PC-3 (cell line): ENCODE measurements around the gene CHL1. TPM values are rescaled to one million over a fixed set of nuclear protein-coding genes. Genes with fewer than 3 reads are reported as not detected.

Source experiments
- ATAC-seq: fragments of 200-7000 bp; cut with Tn5 transposase; 2 replicates; pipeline ENCODE4 v1.9.1; 2020; ENCODE audit warnings: mild to moderate bottlenecking, moderate library complexity
- BruUV-seq: library from RNA; stranded (reverse); fragments of 400-500 nt; replicated peaks from 2 replicates; lab custom pipeline; 2021; lab: Mats Ljungman, UMichigan
- CTCF ChIA-PET: fragments of 300-600 bp; sonication (Branson Sonifier 250); formaldehyde crosslinking; loops from one replicate; lab custom pipeline; 2022; ENCODE audit warnings: antibody characterized with exemption; lab: Charles Lee
- POLR2A ChIA-PET: fragments of 300-600 bp; sonication (Branson Sonifier 250); formaldehyde crosslinking; loops from one replicate; lab custom pipeline; 2022; ENCODE audit warnings: antibody characterized with exemption; ENCODE audit not compliant: unreplicated experiment; lab: Charles Lee
- DNase-seq: peaks from one replicate; pipeline ENCODE4 v3.0.0-alpha.2; 2015
- H2AFZ ChIP-seq: fragments of 300-600 bp; sonication (generic); 2 replicates; pipeline ENCODE4 v1.6.0; 2016; ENCODE audit warnings: antibody characterized with exemption, low read length
- H3F3A ChIP-seq: fragments of 300-600 bp; sonication (generic); one replicate; pipeline ENCODE4 v1.6.0; 2017; ENCODE audit warnings: antibody characterized with exemption, low read length, control low read depth, mild to moderate bottlenecking; ENCODE audit not compliant: unreplicated experiment
- H3K27ac ChIP-seq: fragments of 300-600 bp; sonication (generic); 2 replicates; pipeline ENCODE4 v1.5.1; 2016; ENCODE audit warnings: mild to moderate bottlenecking, low read length
- H3K27me3 ChIP-seq: fragments of 300-600 bp; sonication (generic); 2 replicates; pipeline ENCODE4 v1.6.1; 2016; ENCODE audit warnings: low read length, mixed read lengths
- H3K36me3 ChIP-seq: fragments of 300-600 bp; sonication (generic); 2 replicates; pipeline ENCODE4 v1.6.1; 2016; ENCODE audit warnings: low read depth, mixed run types, low read length, mixed read lengths
- H3K4me1 ChIP-seq: fragments of 300-600 bp; sonication (generic); 2 replicates; pipeline ENCODE4 v1.5.1; 2016; ENCODE audit warnings: low read length; ENCODE audit not compliant: insufficient read depth
- H3K4me2 ChIP-seq: fragments of 300-600 bp; sonication (generic); 2 replicates; pipeline ENCODE4 v1.6.0; 2016; ENCODE audit warnings: low read length
- H3K4me3 ChIP-seq: fragments of 300-600 bp; sonication (generic); 2 replicates; pipeline ENCODE4 v1.5.1; 2016; ENCODE audit warnings: mild to moderate bottlenecking, low read length, mixed read lengths
- H3K79me2 ChIP-seq: fragments of 300-600 bp; sonication (generic); 2 replicates; pipeline ENCODE4 v1.6.1; 2017; ENCODE audit warnings: low read length, mixed read lengths
- H3K9ac ChIP-seq: fragments of 300-600 bp; sonication (generic); 2 replicates; pipeline ENCODE4 v1.6.0; 2016; ENCODE audit warnings: mild to moderate bottlenecking, low read length
- H3K9me2 ChIP-seq: fragments of 300-600 bp; sonication (generic); replicated peaks from 2 replicates; pipeline ENCODE4 v1.6.1; 2016; ENCODE audit warnings: mixed run types, low read length, mixed read lengths
- H3K9me3 ChIP-seq: fragments of 300-600 bp; sonication (generic); 2 replicates; pipeline ENCODE4 v1.6.1; 2016; ENCODE audit warnings: low read length, mixed read lengths
- H4K20me1 ChIP-seq: fragments of 300-600 bp; sonication (generic); 2 replicates; pipeline ENCODE4 v1.6.1; 2016; ENCODE audit warnings: low read length, mixed read lengths
- CTCF ChIP-seq: fragments of 300-600 bp; sonication (generic); conservative IDR thresholded peaks from 2 replicates; pipeline ENCODE4 v1.5.1; 2017; ENCODE audit warnings: antibody characterized with exemption, low read depth, mild to moderate bottlenecking, low read length
- EZH2 ChIP-seq: fragments of 300-600 bp; sonication (generic); IDR thresholded peaks from one replicate; pipeline ENCODE4 v1.6.1; 2017; ENCODE audit warnings: antibody characterized with exemption, mild to moderate bottlenecking, low read length; ENCODE audit not compliant: unreplicated experiment
- EZH2phosphoT487 ChIP-seq: fragments of 300-600 bp; sonication (generic); IDR thresholded peaks from 2 replicates; pipeline ENCODE4 v1.6.1; 2018; ENCODE audit warnings: mild to moderate bottlenecking, antibody characterized with exemption, low read length, borderline replicate concordance
- intact Hi-C: fragments of 100-400 bp; cut with micrococcal nuclease; formaldehyde crosslinking; loops from 2 replicates; pipeline ENCODE4 v1.9.0; 2023
- total RNA-seq: library from RNA; depleted of rRNA; stranded (reverse); fragments of >200 nt; gene quantifications from 2 replicates; pipeline ENCODE4 v1.2.3, GENCODE V29; 2014

Gene CHL1
- total RNA-seq, 1 experiment from 2014 or later, result not detected

GRCh38 chr3:248864-249520 is 52.4 kb downstream of the CHL1 start:
- Histone ChIP-seq H3K4me3 (no peak overlapping the region), H3K27me3 (peaks cover 16% of the 10 kb centered on the region; the same call in 1 of the 2 replicates), H3K9me3 (peaks cover 4% of the 10 kb centered on the region; the same call in 1 of the 2 replicates), H3K36me3 (no peaks in the 10 kb centered on the region), H3K79me2 (no peaks in the 10 kb centered on the region), H3F3A (no peaks in the 10 kb centered on the region), H3K9ac (no peak overlapping the region), H3K9me2 (no peaks in the 10 kb centered on the region), H4K20me1 (no peaks in the 10 kb centered on the region), H3K4me2 (no peak overlapping the region), H3K4me1 (no peaks in the 10 kb centered on the region), H3K27ac (no peak overlapping the region), H2AFZ (no peak overlapping the region)
- DNase-seq (no peak), ATAC-seq (no peak)
- intact Hi-C loops, result no loop called here
- POLR2A ChIA-PET, result no interaction called here
- CTCF ChIA-PET, result no interaction called here
- TF ChIP-seq EZH2 (no peak), EZH2phosphoT487 (no peak), CTCF (no peak)
- no TSS peak for BruUV-seq

GRCh38 chr3:249587-250262 is 53.2 kb downstream of the CHL1 start:
- Histone ChIP-seq H3K9ac (no peak overlapping the region), H3K4me3 (no peak overlapping the region), H3K36me3 (no peaks in the 10 kb centered on the region), H3K9me2 (no peaks in the 10 kb centered on the region), H3K9me3 (peaks cover 4% of the 10 kb centered on the region; the same call in 1 of the 2 replicates), H2AFZ (no peak overlapping the region), H4K20me1 (no peaks in the 10 kb centered on the region), H3F3A (no peaks in the 10 kb centered on the region), H3K27me3 (peaks cover 16% of the 10 kb centered on the region; the same call in 1 of the 2 replicates), H3K27ac (no peak overlapping the region), H3K4me1 (no peaks in the 10 kb centered on the region), H3K4me2 (no peak overlapping the region), H3K79me2 (no peaks in the 10 kb centered on the region)
- TF ChIP-seq EZH2phosphoT487 (no peak), EZH2 (no peak), CTCF (no peak)
- ChIA-PET POLR2A (no interaction called here), CTCF (no interaction called here)
- BruUV-seq, result no TSS peak
- no peak for ATAC-seq
- intact Hi-C loops, result no loop called here
- DNase-seq, result no peak

GRCh38 chr3:256501-256900 is 59.9 kb downstream of the CHL1 start:
- H3K27ac ChIP-seq, result no peak overlapping the region
- DNase-seq, result no peak
- no peaks in the 10 kb centered on the region for H3K79me2 ChIP-seq
- no peaks in the 10 kb centered on the region for H3K9me2 ChIP-seq
- peaks cover under 1% of the 10 kb centered on the region; the same call in 1 of the 2 replicates for H3K27me3 ChIP-seq
- TF ChIP-seq EZH2 (no peak), CTCF (no peak), EZH2phosphoT487 (no peak)
- intact Hi-C loops, result no loop called here
- H3K9me3 ChIP-seq, result peaks cover 6% of the 10 kb centered on the region; the same call in 1 of the 2 replicates
- BruUV-seq, result no TSS peak
- no peak overlapping the region for H3K4me2 ChIP-seq
- ChIA-PET POLR2A (no interaction called here), CTCF (no interaction called here)
- no peak for ATAC-seq
- H4K20me1 ChIP-seq, result no peaks in the 10 kb centered on the region
- H3K4me3 ChIP-seq, result no peak overlapping the region
- H3K36me3 ChIP-seq, result no peaks in the 10 kb centered on the region
- H3K9ac ChIP-seq, result no peak overlapping the region
- H3F3A ChIP-seq, result no peaks in the 10 kb centered on the region
- H3K4me1 ChIP-seq, result no peaks in the 10 kb centered on the region
- no peak overlapping the region for H2AFZ ChIP-seq
